K562 (cell line): ENCODE data around the gene TRIM2. TPM values are rescaled to one million over a fixed set of nuclear protein-coding genes. Genes with fewer than 3 reads are reported as not detected.

Experiments
- ATAC-seq: fragments of 200-7000 bp; cut with Tn5 transposase; 3 replicates; pipeline ENCODE4 v1.9.1; 2020; ENCODE audit warnings: moderate library complexity
- BruUV-seq: library from RNA; stranded (reverse); fragments of 400-500 nt; replicated peaks from 2 replicates; lab custom pipeline; 2021; lab: Mats Ljungman, UMichigan
- CTCF ChIA-PET: fragments of 300-600 bp; formaldehyde crosslinking; extraction: SDS; loops from one replicate; lab custom pipeline; 2021; ENCODE audit warnings: low intra/inter-chr PET ratio; lab: Yijun Ruan, JAX
- POLR2A ChIA-PET: fragments of 300-600, 350-650 bp; sonication (Branson Sonifier 250); formaldehyde crosslinking; extraction: SDS; loops from one replicate; lab custom pipeline; 2021; ENCODE audit warnings: antibody characterized with exemption, inconsistent platforms; lab: Yijun Ruan, JAX
- DNase-seq, 4 experiments: peaks; one replicate each; pipeline versions ENCODE4 v3.0.0 to v3.0.0-alpha.2; 2011 to 2018; ENCODE audit warnings: low spot score in 3 of 4, mixed read lengths in 3 of 4; ENCODE audit errors: extremely low read depth in 1 of 4
- FAIRE-seq: peaks from 2 replicates; lab custom pipeline; 2011; peaks lifted over from hg19 to GRCh38; lab: Jason Lieb, UNC
- H2AFZ ChIP-seq: 2 replicates; pipeline ENCODE4 v1.6.0; 2011; ENCODE audit warnings: low read depth, low read length, control low read depth, inconsistent platforms
- H3K27ac ChIP-seq: fragments of 200-600 bp; 3 replicates; pipeline ENCODE4 v1.8.0; 2011; ENCODE audit warnings: low read depth, mild to moderate bottlenecking, control low read depth, inconsistent platforms, low read length, moderate library complexity, mixed read lengths; ENCODE audit errors: extremely low read depth
- H3K27me3 ChIP-seq, 2 experiments: fragments of 300-600 bp in 1 of 2; 2 replicates in 1 of 2; 3 replicates in 1 of 2; pipeline versions ENCODE4 v1.6.0 to v1.8.0; 2011; ENCODE audit warnings: inconsistent platforms in 2 of 2, low read length in 2 of 2, mild to moderate bottlenecking in 1 of 2, mixed read lengths in 1 of 2, moderate library complexity in 1 of 2; ENCODE audit not compliant: control insufficient read depth in 2 of 2, insufficient read depth in 2 of 2
- H3K36me3 ChIP-seq: fragments of 300-600 bp; 3 replicates; pipeline ENCODE4 v1.8.0; 2011; ENCODE audit warnings: mild to moderate bottlenecking, low read length, inconsistent platforms; ENCODE audit not compliant: control insufficient read depth, insufficient read depth
- H3K4me1 ChIP-seq, 2 experiments: fragments of 200-600 bp in 1 of 2; replicated peaks in 1 of 2; 2 replicates in 1 of 2; 3 replicates in 1 of 2; pipeline versions ENCODE4 v1.5.1 to v1.8.0; 2011; ENCODE audit warnings: inconsistent platforms in 2 of 2, low read length in 2 of 2, mild to moderate bottlenecking in 1 of 2, mixed read lengths in 1 of 2, moderate library complexity in 1 of 2; ENCODE audit not compliant: control insufficient read depth in 2 of 2, insufficient read depth in 2 of 2
- H3K4me2 ChIP-seq: 2 replicates; pipeline ENCODE4 v1.6.1; 2011; ENCODE audit warnings: low read length, control low read depth, inconsistent platforms, mixed read lengths; ENCODE audit not compliant: insufficient read depth
- H3K4me3 ChIP-seq: fragments of 200-600 bp; sonication (generic), shearing (Covaris generic); 2 replicates; pipeline ENCODE4 v1.5.1; 2016; ENCODE audit warnings: control low read depth, inconsistent platforms
- H3K79me2 ChIP-seq: fragments of 200-600 bp; 3 replicates; pipeline ENCODE4 v1.8.0; 2011; ENCODE audit warnings: low read length, inconsistent platforms; ENCODE audit not compliant: control insufficient read depth, insufficient read depth
- H3K9ac ChIP-seq, 2 experiments: 2 replicates each; pipeline versions ENCODE4 v1.6.0 to v1.6.1; 2011; ENCODE audit warnings: low read depth in 2 of 2, low read length in 2 of 2, control low read depth in 1 of 2, inconsistent platforms in 1 of 2, mild to moderate bottlenecking in 1 of 2, mixed read lengths in 1 of 2; ENCODE audit not compliant: insufficient read depth in 1 of 2
- H3K9me1 ChIP-seq: one replicate; pipeline ENCODE4 v1.6.0; 2011; ENCODE audit warnings: inconsistent platforms, mild to moderate bottlenecking, low read length, moderate library complexity; ENCODE audit not compliant: control insufficient read depth, insufficient read depth
- H3K9me3 ChIP-seq: replicated peaks from 2 replicates; pipeline ENCODE4 v1.5.1; 2011; ENCODE audit warnings: low read depth, low read length, inconsistent platforms; ENCODE audit not compliant: control insufficient read depth, insufficient read depth
- H4K20me1 ChIP-seq: replicated peaks from 2 replicates; pipeline ENCODE4 v1.6.1; 2011; ENCODE audit warnings: low read length, inconsistent platforms, mixed read lengths; ENCODE audit not compliant: control insufficient read depth, insufficient read depth
- CREM ChIP-seq: IDR thresholded peaks from 2 replicates; pipeline ENCODE4 v1.6.1; 2014; ENCODE audit warnings: antibody characterized with exemption, low read depth
- E2F3 ChIP-seq: fragments of 250-450 bp; sonication (Bioruptor Pico); IDR thresholded peaks from 2 replicates; pipeline ENCODE4 v1.4.0; 2020; ENCODE audit warnings: mild to moderate bottlenecking
- ETV1 ChIP-seq: fragments of 450-650 bp; conservative IDR thresholded peaks from 2 replicates; pipeline ENCODE4 v1.6.1; 2016; ENCODE audit warnings: missing genetic modification characterization, control low read depth, low read depth, missing compliant biosample characterization
- HMGXB4 ChIP-seq: sonication (generic); formaldehyde crosslinking; IDR thresholded peaks from 2 replicates; pipeline ENCODE4 v1.8.1; 2023; ENCODE audit warnings: mild to moderate bottlenecking, missing genetic modification reagents
- KDM4B ChIP-seq, 2 experiments: fragments of 450-650 bp in 1 of 2; sonication (generic) in 1 of 2; IDR thresholded peaks; 2 replicates each; pipeline ENCODE4 v1.6.1; 2016 to 2017; ENCODE audit warnings: borderline replicate concordance in 2 of 2, antibody characterized with exemption in 1 of 2, low read depth in 1 of 2, mild to moderate bottlenecking in 1 of 2
- MLX ChIP-seq, 2 experiments: fragments of 450-650 bp in 1 of 2; sonication (generic) in 1 of 2; formaldehyde crosslinking; conservative IDR thresholded peaks; 2 replicates each; pipeline versions ENCODE4 v1.4.0 to v1.8.1; 2020 to 2022; ENCODE audit warnings: mild to moderate bottlenecking in 1 of 2, missing genetic modification reagents in 1 of 2
- MTA1 ChIP-seq: fragments of 450-650 bp; IDR thresholded peaks from 2 replicates; pipeline ENCODE4 v1.6.1; 2017; ENCODE audit warnings: borderline replicate concordance
- MXI1 ChIP-seq: IDR thresholded peaks from 2 replicates; pipeline ENCODE4 v1.6.1; 2011; ENCODE audit warnings: low read depth, mild to moderate bottlenecking, improper control_type of control experiment, low read length
- RBM25 ChIP-seq: fragments of 200-400 bp; formaldehyde crosslinking; IDR thresholded peaks from 2 replicates; pipeline ENCODE4 v1.6.1; 2018; ENCODE audit warnings: low read length, low read depth, moderate library complexity; ENCODE audit not compliant: severe bottlenecking
- ZBTB7A ChIP-seq: IDR thresholded peaks from 2 replicates; pipeline ENCODE4 v1.6.1; 2011; ENCODE audit warnings: low read depth, mild to moderate bottlenecking, low read length, moderate library complexity, borderline replicate concordance; ENCODE audit not compliant: control insufficient read depth
- ZC3H4 ChIP-seq: sonication (generic); formaldehyde crosslinking; IDR thresholded peaks from 2 replicates; pipeline ENCODE4 v1.9.0; 2021; ENCODE audit warnings: missing genetic modification reagents, borderline replicate concordance
- ZFP1 ChIP-seq: fragments of 450-650 bp; formaldehyde crosslinking; IDR thresholded peaks from 2 replicates; pipeline ENCODE4 v1.4.0; 2020; ENCODE audit warnings: mild to moderate bottlenecking, mixed read lengths
- WGBS: fragments of 100-300 bp; shearing (Covaris generic); methylation state at CpG from one replicate; pipeline ENCODE4 v1.1.6; 2016; ENCODE audit warnings: low coverage, mixed read lengths; ENCODE audit not compliant: insufficient coverage; ENCODE audit errors: missing lambda C conversion rate; 5-methylcytosine and 5-hydroxymethylcytosine counted together
- in situ Hi-C: fragments of 300-500 bp; cut with MboI; formaldehyde crosslinking; loops from 4 replicates; pipeline ENCODE4 v1.15.0; 2018; ENCODE audit warnings: inconsistent platforms, mixed read lengths
- intact Hi-C: fragments of 100-400 bp; cut with micrococcal nuclease; formaldehyde crosslinking; loops from 2 replicates; pipeline ENCODE4 v1.14.2; 2022
- polyA plus RNA-seq, 8 experiments: library from polyadenylated mRNA; depleted of rRNA in 4 of 8; stranded (reverse) in 5 of 8; unstranded in 3 of 8; fragments of >200 nt; fragmentation: Nextera tagmentation in 2 of 8; fragmentation: Illumina TruSeq in 1 of 8; extraction: Ambion mirVana in 2 of 8; extraction: Trizol in 1 of 8; gene quantifications; 2 replicates each; pipeline versions ENCODE4 v1.2.1 to v1.2.3, GENCODE V29; 2011 to 2014; ENCODE audit warnings: inconsistent platforms in 1 of 8, missing spikeins in 1 of 8
- total RNA-seq, 7 experiments: library from RNA; depleted of rRNA in 6 of 7; stranded (reverse); fragments of >200 nt in 6 of 7; fragmentation: Illumina TruSeq in 2 of 7; extraction: Trizol in 2 of 7; gene quantifications; 2 replicates each; pipeline versions ENCODE4 v1.2.1 to v1.2.3, GENCODE V29; 2011 to 2021; ENCODE audit warnings: low replicate concordance in 1 of 7
- TF ChIP-seq, protein P1 (sequence below): fragments of 450-650 bp; IDR thresholded peaks from 2 replicates; pipeline ENCODE4 v1.6.1; 2017; ENCODE audit warnings: mild to moderate bottlenecking, moderate library complexity

The TRIM2 gene
- total and polyA plus RNA-seq, 9 of the 15 experiments (the other 6 are each of a cell fraction or from before 2014, with no cell fraction given): 0.01 to 0.41 (median 0.13) TPM; not detected in 1

GRCh38 chr4:153161226-153161963, 42.8 kb upstream of the TRIM2 start:
- in situ Hi-C loops: no loop called here
- Histone ChIP-seq H3K4me3 (no peak overlapping the region), H3K9me3 (no peaks in the 10 kb centered on the region), H3K79me2 (no peaks in the 10 kb centered on the region), H3K4me2 (no peak overlapping the region), H3K27me3 (peaks cover 2 to 8% of the 10 kb centered on the region in 2 experiments; a peak in 3 of 5 replicates), H3K36me3 (no peaks in the 10 kb centered on the region), H4K20me1 (no peaks in the 10 kb centered on the region), H3K27ac (no peak overlapping the region), H3K9me1 (peaks cover 3% of the 10 kb centered on the region), H3K9ac (no peak overlapping the region), H3K4me1 (no peaks in the 10 kb centered on the region), H2AFZ (no peak overlapping the region)
- FAIRE-seq: no peak
- CTCF ChIA-PET: no interaction called here
- no peak for TF ChIP-seq KDM4B (IDR thresholded peaks at IDR 0.05; ENCODE audit: borderline replicate concordance in 2 of 2, low read depth in 1 of 2)
- TF ChIP-seq HMGXB4 (CRISPR knock-in tag): no peak
- TF ChIP-seq RBM25: no peak
- TF ChIP-seq MXI1: no peak
- TF ChIP-seq ZFP1 (CRISPR knock-in tag): no peak
- TF ChIP-seq ZC3H4 (CRISPR knock-in tag): no peak
- no peak for TF ChIP-seq CREM
- no peak for TF ChIP-seq MLX (CRISPR knock-in tag; conservative IDR thresholded peaks at IDR 0.05)
- no peak for TF ChIP-seq E2F3
- TF ChIP-seq, protein P1, sequence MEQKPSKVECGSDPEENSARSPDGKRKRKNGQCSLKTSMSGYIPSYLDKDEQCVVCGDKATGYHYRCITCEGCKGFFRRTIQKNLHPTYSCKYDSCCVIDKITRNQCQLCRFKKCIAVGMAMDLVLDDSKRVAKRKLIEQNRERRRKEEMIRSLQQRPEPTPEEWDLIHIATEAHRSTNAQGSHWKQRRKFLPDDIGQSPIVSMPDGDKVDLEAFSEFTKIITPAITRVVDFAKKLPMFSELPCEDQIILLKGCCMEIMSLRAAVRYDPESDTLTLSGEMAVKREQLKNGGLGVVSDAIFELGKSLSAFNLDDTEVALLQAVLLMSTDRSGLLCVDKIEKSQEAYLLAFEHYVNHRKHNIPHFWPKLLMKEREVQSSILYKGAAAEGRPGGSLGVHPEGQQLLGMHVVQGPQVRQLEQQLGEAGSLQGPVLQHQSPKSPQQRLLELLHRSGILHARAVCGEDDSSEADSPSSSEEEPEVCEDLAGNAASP: no peak
- no peak for TF ChIP-seq MTA1
- TF ChIP-seq ETV1 (tag): no peak
- no peak for TF ChIP-seq ZBTB7A
- no TSS peak for BruUV-seq
- ATAC-seq: no peak
- POLR2A ChIA-PET: interaction anchor here (0.5 to 0.6 kb wide), 3 partner anchors 54 to 453 kb away, joined by 3 read pairs; no protein-coding TSS in a partner anchor
- WGBS: 2% methylated on average over 7 of the region's 7 CpGs
- intact Hi-C loops: no loop called here
- no peak for DNase-seq
